Pancreas (tissue), 10 donors: Measurements from ENCODE around the gene CCL22. TPM values are rescaled to one million over a fixed set of nuclear protein-coding genes. Genes with fewer than 3 reads are reported as not detected.

Experiments
- ATAC-seq, 4 donors: fragments of 200-7000 bp; cut with Tn5 transposase; one replicate each; pipeline versions ENCODE4 v1.8.0 to v1.9.1; 2020; ENCODE audit warnings: mild to moderate bottlenecking in 4 of 4, moderate library complexity in 4 of 4
- DNase-seq, 6 donors: peaks; one replicate each; pipeline ENCODE4 v3.0.0-alpha.2; 2020
- FAIRE-seq: peaks from 2 replicates; lab custom pipeline; 2012; peaks lifted over from hg19 to GRCh38; lab: Jason Lieb, UNC
- H3K27ac ChIP-seq, 4 donors: fragments of 200-600 bp; sonication (generic); 1 replicate in 3 of 4; 2 replicates in 1 of 4; pipeline versions ENCODE4 v1.5.0 to v1.8.0; 2020
- H3K27me3 ChIP-seq, 4 donors: fragments of 200-600 bp; one replicate each; pipeline ENCODE4 v1.8.0; 2021
- H3K36me3 ChIP-seq, 3 donors: fragments of 200-600 bp; sonication (generic) in 1 of 3; one replicate each; pipeline versions ENCODE4 v1.5.0 to v1.8.0; 2020 to 2021
- H3K4me1 ChIP-seq, 3 donors: fragments of 200-600 bp; one replicate each; pipeline ENCODE4 v1.8.0; 2021
- H3K4me3 ChIP-seq, 4 donors: fragments of 200-600 bp; sonication (generic) in 2 of 4; one replicate each; pipeline versions ENCODE4 v1.5.0 to v1.8.0; 2020 to 2021
- H3K9me3 ChIP-seq, 4 donors: fragments of 200-600 bp; one replicate each; pipeline ENCODE4 v1.8.0; 2021
- CTCF ChIP-seq, 4 donors: fragments of 200-600 bp; sonication (generic) in 3 of 4; IDR thresholded peaks; one replicate each; pipeline versions ENCODE4 v1.5.0 to v1.8.0; 2021; ENCODE audit warnings: antibody characterized with exemption in 4 of 4
- WGBS, 2 donors: extraction: QIAGEN DNeasy Blood & Tissue Kit; methylation state at CpG; one replicate each; pipeline ENCODE4 v1.1.7; 2013; 5-methylcytosine and 5-hydroxymethylcytosine counted together
- intact Hi-C, 3 donors: fragments of 100-400 bp; cut with DNase I; formaldehyde crosslinking; loops; one replicate each; pipeline versions ENCODE4 v1.11.1 to v1.14.2; 2022
- polyA plus RNA-seq, 2 donors: library from polyadenylated mRNA; stranded (reverse); fragments of 200-250 nt; gene quantifications; one replicate each; pipeline ENCODE4 v1.2.3, GENCODE V29; 2013
- total RNA-seq, 6 donors: library from RNA; stranded (reverse); fragmentation: NEBNext Ultra II Directional in 4 of 6; extraction: Animal tissue kit (Norgen Biotek cat#: 25700) in 4 of 6; gene quantifications; one replicate each; pipeline versions ENCODE4 v1.2.1 to v1.2.4, GENCODE V29; 2021 to 2023
- donor health status: healthy with polysubstance abuse.
- donor health status: DM: no; HTN: no; CAD: no; lungs with moderate emphysema.
- donor health status: DM: no; HTN: no; CAD: no.
- donor health status: control.
- donor health status: control.
- donor health status: Bipolar disorder and iron deficiency.
- donor health status: DM: yes; HTN: yes; CAD: no.
- donor health status: DM: no; HTN: no; CAD: no.
- donor health status: DM: no; HTN: no; CAD: no.
- donor health status: DM: yes; HTN: yes; CAD: no.

The CCL22 gene
- total and polyA plus RNA-seq, 8 donors: 0.05 to 0.85 (median 0.12) TPM; not detected in 4

- 74 to 88% methylated on average over 5 of the region's 5 CpGs for WGBS, 2 donors
- intact Hi-C loops: no loop called here
- ATAC-seq (no peak), DNase-seq (no peak), FAIRE-seq (no peak)
- Histone ChIP-seq H3K36me3 (no peaks in the 10 kb centered on the region), H3K4me3 (no peak overlapping the region), H3K27ac (no peak overlapping the region), H3K27me3 (no peaks in the 10 kb centered on the region), H3K4me1 (no peaks in the 10 kb centered on the region), H3K9me3 (no peaks in the 10 kb centered on the region)
- TF ChIP-seq CTCF (IDR thresholded peaks at IDR 0.05): no peak
Observed at GRCh38 chr16:57385083-57385482, 26.5 kb downstream of the CCL22 start.

GRCh38 chr16:57386381-57386951 lies 27.9 kb downstream of the CCL22 start:
- no peak overlapping the region for H3K27ac ChIP-seq

GRCh38 chr16:57387598-57388354 lies 29.2 kb downstream of the CCL22 start:
- H3K27me3 ChIP-seq: no peaks in the 10 kb centered on the region

More at GRCh38 chr16:57386381-57386951, 27.9 kb downstream of the CCL22 start:
- Histone ChIP-seq H3K27me3 (no peaks in the 10 kb centered on the region), H3K9me3 (no peaks in the 10 kb centered on the region), H3K4me3 (no peak overlapping the region), H3K4me1 (no peaks in the 10 kb centered on the region), H3K36me3 (no peaks in the 10 kb centered on the region)
- 81 to 87% methylated on average over 5 of the region's 5 CpGs for WGBS, 2 donors
- DNase-seq: no peak
- TF ChIP-seq CTCF (IDR thresholded peaks at IDR 0.05): no peak
- ATAC-seq: peak in 1 of 4 donors; percentile 15
- FAIRE-seq: no peak
- intact Hi-C loops: no loop called here

DNA sequence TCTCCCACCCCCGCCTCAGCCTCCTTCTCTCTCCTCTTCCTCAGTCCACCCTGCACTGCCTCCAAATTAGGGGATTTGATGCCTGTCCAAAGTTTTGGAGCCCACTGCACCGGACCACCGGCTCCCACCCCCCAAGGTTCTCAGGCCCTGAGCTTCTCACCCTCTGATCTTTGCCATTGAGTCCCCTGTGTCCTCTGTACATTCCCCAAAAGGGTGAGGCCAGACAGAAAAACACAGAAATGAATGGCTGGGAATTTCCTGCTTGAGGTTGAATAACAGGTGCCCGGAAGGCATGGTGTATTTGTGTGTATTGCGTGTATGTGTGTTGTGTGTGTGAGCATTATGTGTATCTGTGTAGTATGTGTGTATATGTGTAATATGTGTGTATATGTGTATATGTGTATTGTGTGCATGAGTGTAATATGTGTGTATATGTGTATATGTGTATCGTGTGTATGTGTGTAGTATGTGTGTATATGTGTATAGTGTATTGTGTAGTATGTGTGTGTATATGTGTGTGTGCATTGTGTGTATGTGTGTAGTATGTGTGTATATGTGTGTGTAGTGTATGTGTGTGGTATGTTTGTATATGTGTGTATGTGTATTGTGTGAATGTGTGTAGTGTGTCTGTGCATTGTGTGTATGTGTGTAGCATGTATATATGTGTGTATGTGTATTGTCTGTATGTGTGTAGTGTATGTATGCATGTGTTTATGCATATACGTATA lies 29.9 kb downstream of the CCL22 start:
- intact Hi-C loops: no loop called here
- DNase-seq (no peak), ATAC-seq (peak; percentile 21 to 49 (median 34)), FAIRE-seq (no peak)
- Histone ChIP-seq H3K27me3 (no peaks in the 10 kb centered on the region), H3K4me3 (no peak overlapping the region), H3K4me1 (peaks cover 0 to 2% (median 0%) of the 10 kb centered on the region in 3 donors), H3K9me3 (no peaks in the 10 kb centered on the region), H3K36me3 (no peaks in the 10 kb centered on the region), H3K27ac (peak overlapping the region in 1 of 4 donors; percentile 29)
- 47 to 55% methylated on average over 7 of the region's 7 CpGs for WGBS, 2 donors
- no peak for TF ChIP-seq CTCF (IDR thresholded peaks at IDR 0.05)

More at GRCh38 chr16:57387598-57388354, 29.2 kb downstream of the CCL22 start:
- FAIRE-seq: no peak
- Histone ChIP-seq H3K27ac (peak overlapping the region in 1 of 4 donors; percentile 29), H3K4me1 (no peaks in the 10 kb centered on the region), H3K9me3 (no peaks in the 10 kb centered on the region), H3K4me3 (no peak overlapping the region), H3K36me3 (no peaks in the 10 kb centered on the region)
- intact Hi-C loops: no loop called here
- DNase-seq: no peak
- 69 to 86% methylated on average over 3 of the region's 3 CpGs for WGBS, 2 donors
- no peak for ATAC-seq
- TF ChIP-seq CTCF (IDR thresholded peaks at IDR 0.05): no peak
